AML-193 (cell line): Measurements from ENCODE around the gene CSMD2.
"Not testable (repeated sequence)": the region's sequence is repeated elsewhere in the genome, so short reads cannot be mapped to it uniquely, and the experiment has no call there.

ENCODE experiments used
- DNase-seq, 2 experiments: peaks; one replicate each; lab custom pipeline; 2025; lab: John Stamatoyannopoulos, UW

Gene CSMD2

GRCh38 chr1:33532936-33533335 lies 632.1 kb downstream of the CSMD2 start:
- DNase-seq: no peak

DNA sequence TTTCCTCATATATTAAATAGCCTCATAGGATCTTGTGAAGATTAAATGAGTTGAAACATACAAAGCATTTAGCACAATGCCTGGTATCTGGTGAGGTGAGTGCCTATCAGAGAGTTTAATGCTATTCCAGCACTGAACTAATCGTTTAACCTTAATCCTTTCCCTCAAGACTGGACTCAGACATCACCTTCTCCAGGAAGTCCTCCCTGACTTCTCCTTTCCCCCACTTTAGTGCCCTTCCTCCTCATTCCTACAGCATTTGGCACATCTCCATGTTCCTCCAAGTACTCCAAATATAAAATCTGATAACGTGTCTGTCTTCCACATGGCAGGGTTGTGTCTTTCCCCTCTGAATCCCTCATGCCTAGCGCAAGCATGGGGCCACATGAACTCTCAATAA lies 632.8 kb downstream of the CSMD2 start:
- DNase-seq: no peak

DNA sequence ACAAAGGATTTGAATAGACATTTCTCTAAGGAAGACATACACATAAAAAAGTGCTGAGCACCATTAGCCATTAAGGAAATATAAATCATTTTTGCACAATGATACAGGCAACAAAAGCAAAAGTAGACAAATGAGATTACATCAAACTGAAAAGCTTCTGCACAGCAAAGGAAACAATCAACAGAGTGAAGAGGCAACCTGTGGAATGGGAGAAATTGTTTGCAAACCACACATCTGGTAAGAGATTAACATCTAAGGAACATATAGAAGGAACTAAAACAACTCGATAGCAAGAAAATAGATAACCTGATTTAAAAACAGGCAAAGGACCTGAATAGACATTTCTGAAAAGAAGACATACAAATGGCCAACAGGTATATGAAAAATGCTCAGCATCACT lies 635.1 kb downstream of the CSMD2 start:
- DNase-seq: no peak

- DNase-seq: no peak
These were observed 637.1 kb downstream of the CSMD2 start for GRCh38 chr1:33527934-33528333.

DNA sequence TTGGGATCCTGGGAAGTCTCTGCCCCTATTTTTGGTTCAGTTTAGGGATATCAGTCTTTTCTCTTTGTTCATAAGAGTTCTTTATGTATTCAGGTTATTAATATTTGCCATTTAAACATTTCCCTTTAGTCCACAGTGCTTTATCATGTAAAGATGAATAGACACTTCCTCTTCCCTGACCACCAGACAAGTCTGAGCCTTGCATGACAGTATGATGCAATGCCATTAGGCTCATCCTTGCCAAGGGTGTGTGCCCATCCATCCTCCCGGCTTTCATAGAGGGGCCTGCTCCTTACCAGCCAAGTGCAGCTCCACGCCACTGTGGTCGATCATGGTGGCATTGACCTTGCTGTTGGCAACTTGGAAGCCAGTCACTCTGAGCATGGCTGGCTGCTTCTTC lies 640.4 kb downstream of the CSMD2 start:
- DNase-seq: peak; percentile 31 to 40

DNA sequence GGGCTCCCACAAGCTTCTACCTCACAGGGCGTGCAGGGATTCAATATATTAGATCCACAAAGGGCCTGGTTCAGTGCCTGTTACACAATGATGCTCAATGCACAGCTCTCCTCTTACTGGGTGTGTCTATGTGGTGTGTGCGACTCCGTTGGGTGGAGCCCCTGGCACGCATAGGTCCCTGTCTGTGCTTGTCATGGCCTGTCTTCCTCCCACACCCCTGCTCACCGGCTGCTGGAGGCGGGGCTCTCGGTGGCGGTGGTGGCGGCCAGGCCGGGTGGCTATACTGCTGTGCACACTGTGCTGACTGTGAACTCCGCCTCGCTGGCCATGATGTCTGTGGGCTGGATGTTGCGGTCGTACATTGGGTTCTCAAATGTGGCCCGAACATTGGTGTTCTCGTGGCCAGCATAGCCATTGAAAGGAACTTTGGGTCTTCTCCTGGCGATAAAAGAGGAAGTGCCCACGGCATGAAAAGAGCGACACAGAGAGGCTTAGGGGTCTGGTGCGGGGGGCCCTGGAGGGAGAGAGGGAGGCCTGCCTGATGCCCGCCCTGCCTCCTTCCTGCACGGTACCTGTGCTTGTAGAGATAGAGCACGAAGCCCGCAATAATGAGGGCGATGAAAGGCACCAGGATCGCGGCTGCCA lies 645.7 kb downstream of the CSMD2 start:
- DNase-seq: no peak

DNA sequence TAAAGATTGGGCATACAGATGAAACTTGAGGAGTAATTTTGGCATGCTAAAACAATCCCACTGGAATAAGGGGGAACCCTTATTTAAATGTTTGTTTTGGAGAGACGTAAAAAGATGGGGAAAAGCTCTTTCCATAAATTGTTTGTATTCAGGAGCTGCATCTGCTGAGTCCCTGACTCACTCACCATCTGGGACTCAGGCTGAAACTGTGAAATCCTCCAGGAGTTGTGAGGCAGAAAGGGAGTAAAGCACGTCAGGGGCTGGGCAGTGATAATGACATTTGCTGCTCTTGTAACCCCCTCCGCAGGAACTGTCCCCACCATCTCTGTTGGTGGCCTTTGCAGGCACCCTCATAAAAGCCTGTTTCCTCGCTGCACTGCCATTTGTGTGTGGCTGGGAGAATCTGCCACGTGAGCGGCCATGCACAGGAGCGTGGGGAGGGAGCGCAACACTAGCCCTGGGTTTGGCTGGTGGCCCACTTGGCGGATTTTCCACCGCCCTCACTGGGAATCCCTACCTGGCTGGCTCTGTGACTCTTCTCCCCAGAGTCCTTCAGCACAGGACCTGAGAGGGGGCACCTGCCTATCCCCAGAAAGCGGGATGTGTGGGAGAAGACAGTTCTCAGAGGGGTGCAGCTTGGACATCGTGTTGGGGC lies 647.3 kb downstream of the CSMD2 start:
- DNase-seq: no peak

DNA sequence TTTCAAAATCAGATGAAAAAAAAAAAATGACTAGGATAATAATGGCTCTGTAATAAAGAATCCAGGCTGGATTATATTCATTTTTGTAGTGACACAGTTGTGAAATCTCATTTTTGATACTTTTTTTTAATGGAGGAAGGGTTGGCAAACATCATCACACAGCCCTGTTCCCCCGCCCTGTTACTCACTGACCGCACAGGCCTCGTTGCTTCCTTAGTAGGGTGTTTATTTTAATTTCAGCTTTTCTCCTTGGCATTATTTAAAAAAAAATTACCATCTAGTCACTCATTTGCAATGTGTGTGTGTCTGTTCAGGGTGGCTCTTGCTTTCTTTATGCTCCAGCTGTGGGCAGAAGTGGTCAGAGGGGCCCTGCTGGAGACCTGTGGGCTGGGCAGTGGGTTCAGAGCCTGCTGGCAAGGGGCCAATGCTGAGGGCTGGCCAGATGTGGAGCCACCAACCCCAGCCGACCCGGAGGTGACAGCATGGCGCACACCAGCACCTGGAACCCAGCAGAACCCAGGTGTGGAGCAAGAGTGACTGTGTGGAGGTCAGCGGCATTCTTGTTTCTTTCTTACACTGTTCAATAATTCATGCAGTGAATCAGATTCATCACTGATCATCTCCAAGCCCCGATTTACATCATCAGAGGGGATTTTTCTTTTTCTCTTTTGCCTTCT lies 648.0 kb downstream of the CSMD2 start:
- no peak for DNase-seq

- DNase-seq: no peak
These were observed 648.6 kb downstream of the CSMD2 start for GRCh38 chr1:33516428-33516827.

DNA sequence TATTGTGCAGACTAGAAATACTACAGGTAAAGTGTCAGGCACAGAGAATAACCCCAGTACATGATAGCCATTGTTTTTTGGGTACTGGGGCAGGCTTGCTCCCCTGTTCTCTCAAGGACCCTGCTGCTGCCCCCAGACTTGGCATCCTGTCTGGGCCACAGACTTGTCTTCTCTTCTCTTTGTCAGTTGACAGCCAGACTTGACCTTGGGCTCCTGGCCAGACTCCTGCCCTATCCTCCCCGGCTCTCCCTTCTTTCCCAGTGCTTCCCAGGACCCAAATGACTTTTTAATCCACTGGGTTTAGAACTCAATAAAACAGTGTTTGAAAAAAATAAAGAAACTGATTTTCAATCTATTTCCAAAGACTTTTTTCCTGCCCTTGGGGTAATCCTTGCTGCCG lies 649.4 kb downstream of the CSMD2 start:
- DNase-seq: no peak

DNA sequence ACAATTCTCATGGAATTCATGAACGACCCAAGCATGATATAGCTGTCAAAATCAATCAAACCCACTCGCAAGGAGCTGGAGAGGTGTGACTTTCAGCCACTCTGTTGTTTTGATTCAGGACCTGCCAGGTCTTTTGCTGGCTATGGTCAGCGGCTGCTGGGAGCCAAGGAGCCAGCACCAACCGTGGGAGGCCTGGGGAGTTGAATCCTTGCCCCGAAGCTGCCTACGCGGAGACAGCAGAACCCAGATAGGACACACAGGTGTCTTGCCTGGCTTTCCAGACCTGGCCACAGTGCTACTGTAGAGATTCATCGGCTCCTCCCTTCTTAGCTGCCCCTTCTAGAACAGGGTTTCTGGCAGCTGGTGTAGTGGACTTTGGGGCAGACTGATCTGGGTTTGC lies 649.9 kb downstream of the CSMD2 start:
- DNase-seq: no peak

GRCh38 chr1:33512226-33513011 lies 652.6 kb downstream of the CSMD2 start:
- no peak for DNase-seq

- DNase-seq: not testable (repeated sequence)
These were observed 655.8 kb downstream of the CSMD2 start for GRCh38 chr1:33509276-33509675.

DNA sequence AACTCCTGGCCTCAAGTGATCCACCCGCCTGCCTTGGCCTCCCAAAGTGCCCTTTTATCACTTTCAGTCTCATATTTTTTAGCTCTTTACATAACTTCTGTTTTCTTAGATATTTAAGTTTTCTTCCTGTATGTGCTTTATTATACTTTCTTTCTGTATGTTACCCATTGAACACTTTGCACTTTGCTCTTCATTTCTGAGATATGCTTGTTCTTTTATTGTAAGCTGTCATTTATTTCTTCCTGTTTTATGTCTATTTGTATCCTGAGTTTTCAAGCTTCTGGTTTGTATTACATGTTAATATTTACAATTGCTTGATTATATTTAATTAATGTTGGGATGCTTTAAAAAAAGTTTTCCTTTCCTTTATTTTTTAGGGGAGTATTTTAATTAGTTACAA lies 656.9 kb downstream of the CSMD2 start:
- no peak for DNase-seq

GRCh38 chr1:33507661-33508060 lies 657.4 kb downstream of the CSMD2 start:
- no peak for DNase-seq

DNA sequence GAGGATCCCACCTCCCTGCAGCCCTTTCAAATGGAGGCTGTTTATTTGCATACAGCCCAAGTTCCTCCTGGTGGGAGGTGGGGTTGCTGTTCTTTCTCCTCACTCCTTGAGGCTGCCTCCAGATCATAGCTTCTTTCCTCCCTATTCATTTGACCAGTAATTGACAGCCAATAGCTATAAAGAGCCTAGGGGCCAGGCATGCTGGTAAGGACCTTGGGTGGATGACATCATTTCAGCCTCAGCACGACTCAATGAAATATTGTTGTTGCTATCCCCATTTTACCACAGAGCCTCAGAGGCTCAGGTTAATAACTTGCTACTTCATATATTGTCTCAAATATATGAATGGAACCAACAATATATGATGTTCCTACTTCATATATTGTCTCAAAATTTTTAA lies 661.5 kb downstream of the CSMD2 start:
- DNase-seq: no peak

DNA sequence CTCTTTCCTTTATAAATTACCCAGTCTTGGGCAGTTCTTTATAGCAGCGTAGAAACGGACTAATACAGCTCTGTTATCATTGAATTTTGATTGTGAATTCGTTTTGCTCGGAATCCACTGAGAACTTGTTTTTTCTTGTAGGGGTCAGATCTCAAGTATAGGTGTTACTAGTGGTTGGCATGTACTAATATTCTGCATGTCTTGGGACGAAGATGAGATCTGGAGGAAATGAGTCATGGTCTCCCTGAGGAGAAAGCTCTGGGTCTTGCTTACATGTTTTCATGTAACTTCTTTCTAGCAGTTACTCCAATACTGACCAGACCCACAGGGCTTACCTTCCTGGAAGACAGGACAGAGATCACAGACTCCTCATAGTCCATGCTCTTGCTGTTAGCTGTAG lies 662.3 kb downstream of the CSMD2 start:
- DNase-seq: no peak

DNA sequence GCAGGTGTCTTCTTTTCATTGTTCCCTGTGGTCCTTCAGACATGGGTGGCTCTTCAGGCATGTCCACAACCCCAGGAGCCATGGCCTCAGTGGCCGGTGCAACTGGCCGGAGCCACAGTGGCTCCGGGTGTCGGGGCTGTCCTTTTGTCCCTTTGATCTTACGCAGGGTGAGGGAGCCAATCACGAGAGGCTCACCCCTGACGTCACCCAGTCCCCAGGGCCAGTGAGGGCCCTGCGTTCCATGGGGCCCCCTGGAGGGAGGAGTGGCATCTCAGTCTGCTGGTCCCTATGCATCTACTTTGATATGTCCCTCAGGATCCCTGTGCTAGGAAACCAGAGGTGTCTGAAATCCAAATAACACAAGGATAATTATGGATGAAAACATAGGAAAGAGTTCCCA lies 663.3 kb downstream of the CSMD2 start:
- no peak for DNase-seq

DNA sequence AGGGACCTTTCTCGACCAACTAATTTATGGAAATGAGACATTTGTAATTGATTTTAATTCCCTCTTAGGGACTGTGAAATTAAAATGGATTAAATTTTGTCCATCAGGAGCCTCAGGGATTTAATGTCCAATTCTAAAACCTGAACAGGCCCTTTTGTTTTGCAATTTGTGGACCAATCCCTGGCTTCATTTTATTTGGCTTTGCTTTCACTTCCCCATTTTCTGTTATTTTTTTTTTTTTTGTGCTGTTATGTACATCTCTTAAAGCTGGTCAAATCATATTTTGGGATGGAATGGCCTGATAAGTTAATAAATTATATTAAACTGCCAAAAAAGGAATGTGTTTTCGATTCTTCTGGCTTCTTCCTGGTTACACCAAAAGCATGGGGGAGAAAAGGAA lies 663.7 kb downstream of the CSMD2 start:
- DNase-seq: no peak

DNA sequence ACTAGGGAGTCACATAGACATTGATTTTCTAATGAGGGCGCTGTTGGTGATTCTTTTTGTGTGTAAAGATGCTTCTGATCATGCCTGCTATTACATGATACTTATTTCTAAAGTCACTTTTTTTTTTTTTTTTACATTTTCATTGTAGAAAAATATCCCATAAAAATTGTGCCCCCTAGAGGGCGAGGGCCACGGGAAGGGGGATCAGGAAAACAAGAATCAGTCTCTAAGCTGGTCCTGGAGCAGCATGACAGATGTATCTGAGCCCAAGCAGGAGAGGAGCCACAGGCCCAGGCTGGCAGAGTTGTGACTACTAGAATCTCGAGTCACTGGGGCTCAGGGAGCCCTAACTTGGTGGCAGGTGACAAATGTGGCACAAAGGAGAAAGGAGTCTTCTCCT lies 664.5 kb downstream of the CSMD2 start:
- DNase-seq: no peak

DNA sequence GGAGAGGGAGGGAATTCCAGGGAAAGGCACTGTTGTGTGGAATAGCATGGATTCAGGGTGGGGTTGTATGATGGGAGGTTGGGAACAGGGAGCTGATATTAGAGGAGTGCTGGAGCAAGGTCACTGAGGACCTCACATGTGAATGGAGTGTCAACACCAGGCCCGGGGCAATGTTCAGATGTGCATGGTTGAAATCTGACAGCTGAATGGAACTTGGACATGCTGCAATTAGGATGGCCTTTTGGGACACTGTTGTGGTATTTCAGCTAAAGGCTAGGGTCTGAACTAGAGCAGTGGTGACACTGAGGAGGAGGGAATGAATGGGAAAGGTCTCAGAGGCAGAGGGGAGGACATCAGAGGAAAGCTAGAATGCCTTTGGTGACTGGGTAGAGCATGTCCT lies 667.6 kb downstream of the CSMD2 start:
- no peak for DNase-seq

- DNase-seq: no peak
These were observed 670.1 kb downstream of the CSMD2 start for GRCh38 chr1:33494929-33495328.

DNA sequence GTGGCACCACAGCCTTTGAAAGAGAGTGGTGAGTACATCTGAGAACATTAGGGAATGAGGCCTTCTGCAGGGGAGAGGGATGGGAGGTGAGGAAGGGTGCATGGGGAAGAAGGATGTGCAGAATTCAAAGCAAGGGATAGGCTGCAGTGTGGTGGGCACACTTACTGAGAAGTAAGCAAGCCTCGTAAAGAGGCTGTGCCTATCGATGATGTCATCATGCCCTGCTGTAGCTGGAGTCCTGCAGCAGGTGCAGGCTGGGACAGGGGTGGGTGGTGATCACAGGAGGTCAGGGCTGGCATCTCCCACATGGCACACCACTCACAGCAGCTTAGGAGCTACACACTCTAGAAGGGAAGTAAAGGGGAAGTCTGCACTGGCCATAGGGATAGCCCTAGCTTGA lies 676.4 kb downstream of the CSMD2 start:
- DNase-seq: no peak
